LNCAP (cell line): Measurements from ENCODE around the gene FHOD3.

ENCODE experiments used
- TF ChIP-seq, protein P1 (sequence below): fragments of 450-650 bp; IDR thresholded peaks from 2 replicates; pipeline ENCODE4 v1.5.1; 2017; ENCODE audit warnings: mild to moderate bottlenecking

Gene FHOD3

DNA sequence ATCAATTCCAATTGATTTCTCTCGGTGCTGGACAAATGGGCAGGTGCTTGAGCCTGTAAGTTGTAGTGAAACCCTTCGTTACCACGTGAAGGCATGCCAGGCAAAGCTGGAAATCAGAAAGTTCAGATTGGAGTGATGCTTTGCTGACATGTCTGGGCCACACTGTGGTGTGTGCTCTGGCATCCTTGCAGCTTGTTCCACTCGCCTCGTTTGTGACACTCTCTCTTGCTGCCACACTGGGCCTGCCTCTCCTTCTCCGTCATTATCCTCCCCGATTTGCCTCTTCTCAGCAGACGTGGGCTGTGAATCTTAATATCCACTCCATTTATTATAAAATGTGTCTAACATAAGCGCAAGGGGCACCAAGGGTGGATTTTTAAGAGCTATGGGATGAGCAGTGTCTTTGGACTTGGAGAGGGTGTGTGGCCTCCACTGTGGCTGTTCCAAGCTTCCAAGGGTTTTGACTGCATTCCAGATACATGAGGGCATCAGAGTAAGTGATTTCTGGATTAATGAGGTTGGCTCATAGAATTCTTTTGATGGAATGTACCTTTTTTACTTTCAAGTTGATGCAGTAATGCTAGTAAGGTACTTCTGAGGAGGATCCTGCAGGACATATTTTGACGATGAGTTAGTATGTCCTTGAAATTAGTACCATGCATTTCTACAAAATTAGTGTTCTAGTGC, 292.5 kb downstream of the FHOD3 start:
- TF ChIP-seq, protein P1, sequence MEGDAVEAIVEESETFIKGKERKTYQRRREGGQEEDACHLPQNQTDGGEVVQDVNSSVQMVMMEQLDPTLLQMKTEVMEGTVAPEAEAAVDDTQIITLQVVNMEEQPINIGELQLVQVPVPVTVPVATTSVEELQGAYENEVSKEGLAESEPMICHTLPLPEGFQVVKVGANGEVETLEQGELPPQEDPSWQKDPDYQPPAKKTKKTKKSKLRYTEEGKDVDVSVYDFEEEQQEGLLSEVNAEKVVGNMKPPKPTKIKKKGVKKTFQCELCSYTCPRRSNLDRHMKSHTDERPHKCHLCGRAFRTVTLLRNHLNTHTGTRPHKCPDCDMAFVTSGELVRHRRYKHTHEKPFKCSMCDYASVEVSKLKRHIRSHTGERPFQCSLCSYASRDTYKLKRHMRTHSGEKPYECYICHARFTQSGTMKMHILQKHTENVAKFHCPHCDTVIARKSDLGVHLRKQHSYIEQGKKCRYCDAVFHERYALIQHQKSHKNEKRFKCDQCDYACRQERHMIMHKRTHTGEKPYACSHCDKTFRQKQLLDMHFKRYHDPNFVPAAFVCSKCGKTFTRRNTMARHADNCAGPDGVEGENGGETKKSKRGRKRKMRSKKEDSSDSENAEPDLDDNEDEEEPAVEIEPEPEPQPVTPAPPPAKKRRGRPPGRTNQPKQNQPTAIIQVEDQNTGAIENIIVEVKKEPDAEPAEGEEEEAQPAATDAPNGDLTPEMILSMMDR = no peak

DNA sequence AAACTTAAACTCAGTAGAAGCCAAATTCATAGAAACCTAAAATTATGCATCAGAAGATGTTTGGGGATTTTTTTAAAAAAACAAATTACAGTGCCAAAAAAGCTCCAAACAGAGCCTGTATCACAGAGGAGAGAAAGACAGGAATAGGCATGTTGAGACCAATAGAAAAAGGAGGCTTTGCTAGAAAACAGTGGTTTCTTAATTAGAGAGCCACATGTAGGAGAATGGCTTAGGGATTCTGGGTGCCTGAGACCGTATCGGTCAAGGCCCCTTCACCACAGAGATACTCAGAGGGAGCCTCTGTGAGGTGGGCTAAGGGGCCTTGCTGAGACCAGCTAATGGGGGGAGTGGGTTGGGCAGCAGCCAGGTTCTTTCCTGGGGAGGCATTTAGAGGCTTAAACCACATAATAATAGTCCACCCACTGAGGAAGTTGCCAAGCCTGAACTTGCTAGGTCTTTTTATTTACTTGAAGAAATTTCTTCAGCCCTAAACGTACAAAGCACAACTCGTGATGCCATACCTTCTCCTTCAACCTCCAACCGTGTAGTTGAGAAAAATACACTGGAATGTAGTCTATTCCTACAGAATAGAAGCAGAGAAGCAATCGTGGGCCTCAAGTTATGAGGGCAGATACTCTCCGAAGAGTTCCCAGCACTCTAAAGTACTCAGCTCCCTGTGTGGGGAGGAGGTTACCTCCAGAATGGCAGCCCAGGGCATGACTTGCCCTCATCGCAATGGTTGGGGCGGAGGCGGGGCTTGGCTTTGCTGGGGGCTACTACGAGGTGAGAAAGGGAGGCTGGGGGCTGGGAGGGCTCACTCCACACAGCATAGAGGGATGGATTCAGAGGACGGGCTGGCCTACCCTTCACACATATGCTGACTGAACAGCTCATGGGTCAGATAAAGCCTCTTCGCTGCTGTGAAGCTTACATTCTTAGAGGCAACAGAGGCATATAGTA, 293.4 kb downstream of the FHOD3 start:
- TF ChIP-seq, protein P1 = no peak

DNA sequence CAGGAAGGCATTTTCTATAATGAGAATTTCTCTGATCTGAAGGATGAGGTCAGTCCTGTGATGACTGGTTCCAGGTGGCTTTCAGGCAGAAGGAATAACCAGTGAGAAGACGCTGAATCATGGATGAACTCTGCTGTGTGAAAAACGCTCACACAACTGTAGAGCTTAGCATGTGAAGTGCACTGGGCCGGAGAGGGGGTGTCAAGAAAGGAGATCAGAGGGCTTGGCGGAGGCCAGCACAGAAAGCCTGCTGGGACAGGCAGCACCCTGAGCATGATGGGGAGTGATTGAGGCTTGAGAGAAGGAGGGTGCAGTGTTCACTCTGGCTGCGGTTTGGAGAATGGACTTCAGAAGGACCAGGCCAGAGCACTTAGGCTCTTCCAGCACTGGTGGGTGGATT, 294.8 kb downstream of the FHOD3 start:
- TF ChIP-seq, protein P1 = no peak

DNA sequence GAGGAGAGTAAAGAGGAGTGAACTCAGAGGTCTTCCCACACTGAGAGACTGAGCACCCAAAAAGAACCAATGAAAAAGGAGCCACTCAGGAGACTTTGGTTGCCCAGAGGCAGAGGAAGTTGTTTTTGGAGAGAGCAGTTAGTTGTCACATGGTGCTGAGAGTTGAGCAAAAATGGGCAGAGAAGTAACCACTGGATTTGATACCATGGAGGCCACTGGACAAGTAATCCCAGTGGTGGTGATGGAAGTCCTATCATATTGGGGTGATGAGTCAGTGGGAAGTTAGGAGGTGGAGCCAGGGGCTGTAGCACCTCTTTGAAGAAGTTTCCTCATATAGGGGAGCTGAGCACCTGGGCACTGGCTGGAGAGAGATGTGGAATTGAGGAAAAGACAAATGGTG, 295.5 kb downstream of the FHOD3 start:
- TF ChIP-seq, protein P1 = no peak

DNA sequence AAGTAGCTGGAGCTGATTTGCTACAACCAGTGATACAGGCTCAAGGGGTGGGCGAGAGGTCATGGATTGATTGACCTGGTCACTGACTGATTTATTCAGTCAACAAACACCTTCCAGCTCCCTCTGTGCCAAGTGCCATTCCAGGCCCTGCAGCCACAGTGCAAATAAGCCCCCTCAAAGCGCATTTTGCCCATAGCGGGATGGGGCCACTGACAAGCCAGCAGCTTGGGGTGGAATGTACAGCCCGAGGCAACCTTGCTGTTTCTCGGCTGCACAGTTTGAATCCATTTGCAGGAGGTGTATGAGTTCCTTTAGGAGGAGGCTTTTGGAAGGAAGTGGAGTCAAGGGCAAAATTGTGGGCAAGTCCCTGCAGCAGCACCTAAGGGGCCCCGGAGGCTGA, 296.1 kb downstream of the FHOD3 start:
- TF ChIP-seq, protein P1 = no peak

DNA sequence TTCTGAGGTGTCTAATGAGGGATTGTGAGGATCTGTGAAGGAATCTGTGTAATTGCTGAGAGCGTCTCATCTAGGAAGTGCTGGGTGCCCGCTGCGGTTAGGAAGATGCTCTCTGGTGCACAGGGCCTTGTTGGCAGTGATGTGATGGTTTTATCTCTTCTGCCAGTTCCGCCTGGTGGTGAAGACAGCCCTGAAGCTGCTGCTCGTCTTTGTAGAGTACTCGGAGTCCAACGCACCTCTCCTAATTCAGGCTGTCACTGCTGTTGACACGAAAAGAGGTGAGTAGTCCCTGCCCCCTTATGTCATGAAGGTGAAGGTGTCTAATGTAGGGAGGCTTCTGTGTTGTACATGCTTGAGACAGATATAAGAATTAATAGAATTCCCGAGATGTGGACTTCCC, 297.1 kb downstream of the FHOD3 start:
- TF ChIP-seq, protein P1 = no peak

DNA sequence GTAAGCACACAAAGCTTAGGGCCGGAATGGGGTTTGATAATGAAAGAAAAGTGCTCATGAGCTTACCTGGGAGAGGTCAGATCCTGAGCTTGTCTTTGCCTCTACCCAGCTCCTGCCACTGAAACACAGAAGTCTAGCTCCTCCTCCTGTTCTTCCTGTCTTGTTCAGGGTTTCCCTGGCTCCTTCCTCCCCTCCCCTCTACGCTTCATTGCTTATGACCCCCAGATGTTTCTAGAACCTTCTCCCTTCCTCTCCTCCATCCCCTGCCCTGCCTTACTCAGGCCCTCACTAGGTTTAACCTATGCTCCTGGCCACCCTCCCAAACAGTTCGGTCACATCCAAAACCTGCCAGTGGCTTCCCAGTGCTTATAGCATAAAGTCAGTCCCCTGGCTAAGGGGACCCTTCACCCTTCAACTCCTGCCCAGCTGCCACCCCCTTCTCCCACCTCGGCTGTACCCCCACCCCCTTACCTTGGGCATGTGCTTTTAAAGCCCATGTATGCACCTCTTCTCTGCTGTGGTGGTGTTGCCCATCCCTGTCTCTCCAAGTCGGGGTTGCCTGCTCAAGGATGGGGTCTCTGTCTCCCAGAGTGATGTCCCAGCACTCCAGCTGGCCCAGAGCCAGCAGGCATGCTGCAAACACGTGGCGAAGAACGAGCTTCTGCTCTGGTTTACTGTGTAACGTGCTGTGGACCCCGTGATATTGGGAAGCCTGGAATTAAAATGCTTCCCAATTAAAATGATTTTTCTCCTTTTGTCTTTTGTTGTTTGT, 297.7 kb downstream of the FHOD3 start:
- TF ChIP-seq, protein P1 = no peak
